Measurements from ENCODE around the gene TSEN54.

Gene TSEN54

DNA sequence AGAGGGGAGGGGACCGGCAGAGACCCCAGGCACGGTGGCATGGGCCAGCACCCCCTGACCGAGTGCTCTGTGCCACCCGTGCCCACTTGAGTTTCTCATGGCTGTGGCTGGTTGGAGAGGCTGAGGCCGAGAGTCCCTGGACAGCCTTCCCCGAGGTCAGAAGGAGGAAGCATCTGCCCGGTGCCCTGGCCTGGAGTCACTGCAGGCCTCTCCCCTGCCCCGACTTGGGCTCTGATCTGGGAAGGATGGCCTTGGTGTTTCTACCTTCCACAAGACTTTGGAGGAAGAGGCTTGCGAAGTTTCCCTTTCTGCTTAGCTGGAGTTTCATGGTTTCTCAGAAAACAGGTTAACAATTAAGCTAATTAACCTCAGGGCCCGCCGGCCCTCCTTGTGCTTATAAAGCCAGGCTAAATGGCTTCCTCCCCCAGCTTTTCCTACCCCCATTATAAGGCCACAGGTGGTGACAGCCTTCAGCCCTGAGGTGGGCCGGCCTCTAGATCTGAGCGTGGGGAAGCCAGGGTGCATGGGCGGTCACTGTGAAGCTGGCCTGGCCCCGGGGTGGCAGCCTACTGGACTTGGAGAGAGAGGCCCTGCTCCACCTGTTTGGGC lies 26.5 kb downstream of the TSEN54 start:
- no peak for DNase-seq (ENCODE audit: low read depth, low spot score)

DNA sequence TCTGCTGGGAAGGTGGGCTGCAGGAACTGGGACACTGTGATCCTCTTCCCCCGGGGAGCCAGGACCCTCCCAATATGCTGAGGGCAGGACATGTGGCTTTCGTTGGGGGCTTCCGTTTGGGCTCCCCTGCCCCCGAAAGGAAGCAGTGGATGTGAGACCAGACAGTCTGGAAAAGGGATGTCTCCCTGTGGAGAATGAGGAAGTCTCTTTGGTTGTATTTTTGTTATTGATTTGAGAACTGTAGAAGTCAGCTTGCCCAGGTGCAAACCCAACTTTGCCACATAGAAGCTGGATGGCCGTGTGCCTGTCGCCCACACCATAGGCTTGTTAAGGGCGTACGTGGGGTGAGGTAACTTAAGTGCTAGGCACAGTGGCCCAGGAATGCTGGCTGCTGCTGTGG lies 27.9 kb downstream of the TSEN54 start:
- DNase-seq (ENCODE audit: low read depth, low spot score): no peak

DNA sequence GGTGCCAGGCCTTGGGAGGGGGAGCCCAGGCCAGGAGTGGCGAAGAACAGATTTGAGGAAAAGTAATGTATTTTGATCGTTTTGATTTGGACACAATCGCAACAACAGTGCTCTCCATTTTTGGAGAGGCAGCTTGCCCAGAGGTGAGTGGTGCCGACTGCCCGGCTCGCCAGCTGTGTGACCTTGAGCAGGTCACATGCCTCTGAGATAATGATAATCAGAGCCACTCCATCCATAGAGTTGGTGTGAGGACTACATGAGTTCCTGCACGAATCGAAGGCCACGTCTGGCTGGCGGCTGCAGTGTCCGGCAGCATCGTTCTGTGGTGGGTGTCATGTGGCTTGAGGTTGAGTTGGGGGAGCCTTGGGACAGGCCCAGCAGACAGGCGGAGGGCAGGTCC lies 29.9 kb downstream of the TSEN54 start:
- DNase-seq (ENCODE audit: low read depth, low spot score): no peak

DNA sequence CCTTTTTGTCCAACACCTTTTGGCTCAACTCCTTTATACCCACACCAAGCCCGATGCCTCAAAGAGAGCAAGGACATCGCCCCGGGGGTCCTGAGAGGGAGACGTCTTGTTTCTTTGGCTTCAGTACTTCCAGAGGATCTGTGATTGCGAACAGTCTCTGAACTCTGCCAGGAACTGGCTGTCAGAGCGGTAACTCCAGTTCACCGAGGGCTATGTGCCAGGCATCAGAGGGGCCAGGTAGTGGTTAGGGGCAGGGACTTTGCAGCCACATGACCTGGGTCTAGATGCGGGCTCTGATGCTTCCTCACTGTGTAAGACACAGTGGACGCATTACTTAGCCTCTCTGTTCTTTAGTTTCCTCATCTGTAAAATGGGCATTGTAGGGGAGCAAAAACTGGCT lies 30.8 kb downstream of the TSEN54 start:
- no peak for DNase-seq (ENCODE audit: low read depth, low spot score)

DNA sequence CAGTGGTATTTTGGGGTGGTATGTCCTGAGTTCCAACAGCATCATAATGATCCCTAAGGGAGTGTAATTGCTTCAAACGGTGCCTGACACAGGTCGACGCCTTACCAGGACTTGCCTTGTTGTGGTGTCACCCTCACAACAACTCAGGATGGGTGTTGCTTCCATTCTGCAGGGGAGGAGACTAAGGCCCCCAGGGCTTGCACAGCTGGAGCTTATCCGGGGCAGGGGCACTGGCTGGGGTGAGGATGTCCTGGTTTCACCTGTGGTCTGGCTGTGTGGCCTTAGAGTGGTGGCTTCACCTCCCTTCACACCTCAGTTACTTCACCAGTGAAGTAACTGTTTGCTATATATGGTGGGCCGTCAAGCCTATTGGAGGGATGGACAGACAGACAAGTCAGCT lies 32.5 kb downstream of the TSEN54 start:
- DNase-seq (ENCODE audit: low read depth, low spot score): no peak

DNA sequence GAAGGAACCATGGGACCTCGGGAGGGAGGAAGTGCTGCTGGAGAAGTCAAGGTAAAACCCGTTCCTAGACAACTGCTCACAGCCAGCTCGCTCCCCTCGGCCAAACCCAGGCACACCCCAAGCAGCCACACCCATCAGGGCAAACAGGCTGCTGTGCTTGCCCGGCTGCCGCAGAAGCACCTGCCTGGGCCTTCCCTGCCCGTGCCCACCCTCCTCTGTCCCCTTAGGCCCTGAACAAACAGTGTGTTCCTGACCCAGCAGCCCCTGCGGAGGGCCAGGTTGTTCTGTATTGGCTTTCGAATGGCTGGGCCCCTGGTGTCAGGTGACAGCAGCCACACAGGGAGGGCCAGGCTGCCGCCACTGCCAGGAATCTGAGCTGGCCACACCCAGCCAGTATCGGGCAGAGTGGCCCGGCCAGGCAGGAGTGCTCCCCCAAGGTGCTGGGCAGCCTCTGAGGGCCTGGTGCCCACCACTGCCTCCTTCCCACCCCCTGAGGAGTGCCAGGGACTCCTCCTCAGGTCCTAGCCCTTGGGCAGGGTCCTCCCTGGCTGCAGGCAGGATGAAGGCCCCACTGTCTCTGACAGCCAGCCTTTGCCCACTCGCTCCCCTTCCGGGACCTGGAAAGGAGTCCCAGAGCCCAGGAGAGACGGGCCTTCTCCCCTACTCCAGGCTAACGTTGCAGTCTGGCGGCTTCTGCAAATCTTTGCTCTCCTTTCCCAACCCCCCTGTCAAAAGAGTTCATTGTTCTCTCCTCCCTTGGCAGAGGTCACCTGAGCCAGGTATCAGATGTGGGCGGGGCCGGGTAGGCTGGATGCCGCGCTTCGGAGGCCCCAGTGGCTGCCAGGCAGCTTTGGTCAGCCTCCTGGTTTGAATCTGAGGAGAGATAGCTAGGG lies 33.2 kb downstream of the TSEN54 start:
- no peak for DNase-seq (ENCODE audit: low read depth, low spot score)

DNA sequence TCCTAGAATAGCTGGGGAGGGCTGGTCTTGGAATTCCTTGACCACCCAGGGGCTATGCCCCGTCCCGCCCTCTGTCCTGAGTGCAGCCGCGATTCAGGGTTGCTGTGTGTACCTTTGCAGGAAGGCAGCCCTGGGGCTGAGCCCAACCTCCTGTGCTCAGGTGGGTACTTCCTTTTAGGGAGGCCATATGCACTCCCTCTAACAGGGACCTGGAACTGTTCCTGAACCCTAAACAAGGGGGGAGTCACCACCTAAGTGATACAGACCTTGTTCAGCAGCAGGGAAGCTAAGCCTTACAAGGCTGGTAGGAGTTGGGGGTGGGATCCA lies 33.8 kb downstream of the TSEN54 start:
- DNase-seq (ENCODE audit: low read depth, low spot score): no peak

DNA sequence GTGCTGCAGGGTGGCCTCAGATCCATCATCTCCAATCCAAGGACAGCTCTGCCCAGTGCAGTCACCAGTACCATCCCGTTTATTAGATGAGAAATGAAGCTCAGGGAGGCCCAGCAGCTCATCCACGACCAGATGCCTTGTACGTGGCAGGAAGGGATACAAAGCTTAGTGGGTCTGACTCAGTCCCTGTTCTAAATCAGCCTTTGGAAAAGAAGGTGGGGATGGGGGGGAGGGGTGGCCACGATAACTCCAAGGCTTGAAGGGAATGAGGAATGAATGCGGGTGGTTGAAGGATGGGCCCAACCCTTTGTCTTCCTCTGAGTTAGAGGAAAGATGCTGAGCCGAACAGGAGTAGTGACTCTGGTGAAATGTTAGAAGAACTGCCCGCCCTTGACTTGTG lies 34.9 kb downstream of the TSEN54 start:
- DNase-seq (ENCODE audit: low read depth, low spot score): no peak

DNA sequence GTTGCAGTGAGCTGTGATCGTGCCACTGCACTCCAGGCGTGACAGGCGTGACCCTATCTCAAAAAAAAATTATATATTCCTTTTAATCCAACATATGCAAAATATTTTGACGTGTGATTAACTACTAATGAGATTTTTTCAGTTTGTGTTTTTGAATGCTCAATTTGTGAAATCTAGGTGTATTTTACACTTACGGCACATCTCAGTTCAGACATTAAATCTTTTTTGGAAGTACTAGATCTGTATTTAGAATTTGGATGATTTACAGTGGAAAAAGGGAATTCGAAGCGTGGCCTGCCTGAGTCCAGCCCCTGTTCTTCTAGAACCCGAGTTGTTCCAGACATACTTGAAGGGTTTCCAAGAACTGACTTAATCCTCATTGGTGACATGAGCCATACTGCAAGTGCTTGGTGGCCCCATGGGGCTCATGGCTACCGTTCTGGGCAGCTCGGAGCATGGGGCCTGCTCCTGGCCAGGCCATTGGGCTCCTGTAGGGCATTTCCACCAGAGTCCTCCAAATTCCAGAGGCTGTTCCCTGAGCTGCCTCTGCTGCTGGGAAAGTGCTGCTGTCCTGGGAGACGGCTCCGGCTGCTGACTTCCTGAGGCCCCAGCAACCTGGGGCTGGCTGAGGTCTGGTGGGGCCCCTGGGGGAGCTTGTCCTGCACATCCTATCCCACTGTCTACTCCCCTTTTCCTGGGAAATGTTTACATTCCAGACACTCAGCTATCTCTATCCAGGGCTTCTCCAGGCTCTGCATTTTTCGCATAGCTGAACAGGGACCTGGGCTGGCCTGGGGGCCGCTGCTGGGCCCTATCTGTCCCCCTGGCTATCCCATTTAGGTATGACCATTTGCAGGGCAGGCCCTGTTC lies 36.3 kb downstream of the TSEN54 start:
- no peak for DNase-seq (ENCODE audit: low read depth, low spot score)

DNA sequence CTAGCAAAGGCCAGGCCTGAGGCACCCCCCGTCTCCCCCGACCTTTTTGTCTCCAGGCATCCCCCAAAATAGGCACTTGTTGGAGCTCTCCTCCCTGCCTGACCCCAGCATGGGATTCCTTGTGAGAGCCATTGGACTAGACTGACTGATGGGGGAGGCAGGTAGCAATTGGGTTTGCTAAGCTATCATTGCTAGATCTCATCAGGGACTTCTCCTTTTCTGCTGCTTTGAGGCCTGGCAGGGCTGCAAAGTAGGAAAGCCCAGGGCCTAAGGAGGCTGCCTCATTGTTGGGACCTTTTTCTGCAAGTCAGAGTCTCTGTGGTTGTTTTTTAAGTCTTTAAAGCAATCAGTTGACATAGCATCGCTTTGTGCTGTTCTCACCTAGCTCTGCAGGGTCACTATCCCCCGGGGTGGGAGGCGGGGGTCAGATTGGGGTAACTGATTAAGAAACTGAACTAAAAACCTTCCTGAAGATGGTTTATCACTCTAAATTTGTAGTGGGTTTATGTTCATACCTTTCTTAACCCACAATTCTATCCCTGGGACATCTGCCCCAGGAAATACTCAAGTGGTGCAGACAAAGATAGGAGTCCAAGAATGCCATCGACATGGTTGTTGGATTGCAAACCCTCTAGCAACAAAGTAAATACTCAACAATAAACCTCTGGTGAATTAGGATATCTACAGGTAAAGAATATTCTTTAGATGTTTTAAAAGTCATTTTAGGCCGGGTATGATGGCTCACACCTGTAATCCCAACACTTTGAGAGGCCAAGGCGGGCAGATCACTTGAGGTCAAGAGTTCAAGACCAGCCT lies 37.2 kb downstream of the TSEN54 start:
- no peak for DNase-seq (ENCODE audit: low read depth, low spot score)

DNA sequence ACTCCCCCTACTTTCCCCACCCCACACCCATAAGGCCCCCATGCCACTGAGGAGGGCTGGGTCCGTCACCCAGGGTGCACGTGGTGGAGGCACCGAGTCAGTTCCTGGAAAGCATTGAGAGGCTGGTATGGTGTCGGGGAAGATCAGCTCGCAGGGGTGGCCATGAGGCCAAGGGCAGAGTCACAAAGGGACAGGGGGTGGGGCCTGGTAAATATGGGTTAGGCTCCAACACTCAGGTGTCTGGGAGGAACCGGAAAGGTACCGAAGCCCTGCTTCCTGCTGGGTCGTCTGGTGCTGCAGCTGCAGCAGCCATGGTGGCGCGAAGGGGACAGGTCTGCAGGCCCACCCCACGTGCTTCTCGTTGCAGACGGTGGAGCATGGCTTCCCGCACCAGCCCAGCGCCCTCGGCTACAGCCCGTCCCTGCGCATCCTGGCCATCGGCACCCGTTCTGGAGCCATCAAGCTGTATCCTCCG lies 39.4 kb downstream of the TSEN54 start:
- no peak for DNase-seq (ENCODE audit: low read depth, low spot score)

DNA sequence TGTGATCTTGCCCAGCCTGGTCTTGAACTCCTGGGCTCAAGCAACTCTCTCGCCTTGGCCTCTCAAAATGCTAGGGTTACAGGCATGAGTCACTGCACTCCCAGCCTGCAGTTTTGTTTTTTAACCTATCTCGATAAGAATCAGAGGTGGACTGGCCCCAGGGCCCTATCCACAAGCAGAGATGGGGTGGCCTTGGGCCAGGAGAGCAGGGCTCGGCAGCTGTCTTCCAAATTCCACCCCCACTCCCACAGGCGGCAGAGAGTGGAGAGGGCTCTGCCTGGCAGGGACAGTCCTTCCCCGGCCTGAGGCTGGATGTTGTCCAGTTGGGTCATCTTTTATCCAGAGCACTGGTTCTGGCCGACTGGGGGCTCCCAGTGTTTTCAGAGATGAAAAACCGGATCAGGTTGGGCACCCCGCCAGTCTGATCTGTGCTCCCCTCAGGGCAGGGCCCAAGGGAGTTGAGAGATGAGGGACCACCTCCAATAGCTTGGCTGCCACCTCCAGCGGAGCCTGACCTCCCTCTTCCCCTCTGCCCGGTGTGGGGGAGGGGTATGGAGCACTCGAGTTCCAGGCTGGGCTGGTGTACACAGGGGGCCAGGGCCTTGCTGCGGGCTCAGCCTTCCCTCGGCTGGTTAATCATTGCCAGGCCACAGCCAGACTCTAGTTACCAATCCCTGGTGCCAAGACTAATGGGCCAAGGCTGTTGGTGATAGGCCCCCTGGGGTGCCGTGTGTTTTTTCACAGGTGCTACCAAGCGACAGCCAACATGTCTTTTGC lies 40.9 kb downstream of the TSEN54 start:
- DNase-seq (ENCODE audit: low read depth, low spot score): no peak

DNA sequence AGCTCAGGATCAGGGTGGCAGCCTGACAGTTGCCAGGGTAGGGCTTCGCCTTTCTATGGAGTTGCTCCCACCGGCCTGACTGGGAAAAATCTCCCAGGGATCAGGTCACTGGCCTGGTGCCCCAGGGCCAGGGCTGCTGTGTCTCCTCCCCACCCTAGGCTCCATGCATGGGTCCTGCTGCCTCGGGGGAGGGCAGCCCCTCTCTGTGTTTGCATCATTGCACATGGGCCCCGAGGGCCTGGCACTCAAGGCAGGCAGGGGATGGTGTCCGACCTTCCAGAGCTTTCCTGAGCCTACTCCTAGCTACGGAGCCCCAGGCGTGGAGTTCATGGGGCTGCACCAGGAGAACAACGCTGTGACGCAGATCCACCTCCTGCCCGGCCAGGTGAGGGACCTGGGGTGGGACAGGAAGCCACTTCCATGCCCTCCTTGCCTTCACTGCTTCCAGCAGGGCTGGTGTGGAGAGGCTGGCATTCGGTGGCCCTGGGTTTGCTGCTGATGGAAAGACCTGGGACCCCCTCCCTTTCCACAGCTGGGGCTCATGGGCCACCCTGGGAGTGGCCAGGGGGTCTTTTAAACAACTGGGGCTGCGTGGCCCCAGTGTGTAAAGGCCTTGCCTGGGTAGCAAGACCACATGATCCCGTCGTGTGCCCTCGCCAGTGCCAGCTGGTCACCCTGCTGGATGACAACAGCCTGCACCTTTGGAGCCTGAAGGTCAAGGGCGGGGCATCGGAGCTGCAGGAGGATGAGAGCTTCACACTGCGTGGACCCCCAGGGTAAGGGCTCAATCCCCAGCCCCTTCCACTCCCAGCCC lies 41.7 kb downstream of the TSEN54 start:
- no peak for DNase-seq (ENCODE audit: low read depth, low spot score)

DNA sequence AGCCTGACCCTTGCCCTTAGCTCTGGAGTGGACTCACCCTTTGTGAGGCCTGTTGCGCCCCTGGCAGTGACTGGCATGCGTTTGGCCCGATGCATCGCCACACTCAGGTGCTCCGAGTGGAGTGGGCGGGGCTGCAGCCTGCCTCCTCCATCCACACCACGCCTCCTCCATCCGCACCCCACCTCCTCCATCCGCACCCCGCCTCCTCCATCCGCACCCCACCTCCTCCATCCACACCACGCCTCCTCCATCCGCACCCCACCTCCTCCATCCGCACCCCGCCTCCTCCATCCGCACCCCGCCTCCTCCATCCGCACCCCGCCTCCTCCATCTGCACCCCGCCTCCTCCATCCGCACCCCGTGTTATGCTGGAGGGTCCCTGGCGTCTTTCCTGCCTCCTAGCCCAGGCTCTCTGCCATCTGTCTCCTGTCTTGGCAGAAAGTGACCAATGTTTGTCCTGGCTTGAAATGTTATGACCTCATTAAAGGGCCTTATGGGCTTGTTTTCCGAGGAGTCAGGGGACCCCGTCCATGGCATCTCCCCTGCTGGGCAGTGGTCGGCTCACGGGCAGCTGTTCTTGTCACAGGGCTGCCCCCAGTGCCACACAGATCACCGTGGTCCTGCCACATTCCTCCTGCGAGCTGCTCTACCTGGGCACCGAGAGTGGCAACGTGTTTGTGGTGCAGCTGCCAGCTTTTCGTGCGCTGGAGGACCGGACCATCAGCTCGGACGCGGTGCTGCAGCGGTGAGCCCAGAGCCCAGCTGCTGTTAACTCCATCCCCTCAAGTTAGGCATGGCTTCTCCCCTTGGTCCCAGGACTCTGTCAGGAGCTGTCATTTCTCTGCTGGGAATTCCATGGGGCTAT lies 42.6 kb downstream of the TSEN54 start:
- no peak for DNase-seq (ENCODE audit: low read depth, low spot score)

DNA sequence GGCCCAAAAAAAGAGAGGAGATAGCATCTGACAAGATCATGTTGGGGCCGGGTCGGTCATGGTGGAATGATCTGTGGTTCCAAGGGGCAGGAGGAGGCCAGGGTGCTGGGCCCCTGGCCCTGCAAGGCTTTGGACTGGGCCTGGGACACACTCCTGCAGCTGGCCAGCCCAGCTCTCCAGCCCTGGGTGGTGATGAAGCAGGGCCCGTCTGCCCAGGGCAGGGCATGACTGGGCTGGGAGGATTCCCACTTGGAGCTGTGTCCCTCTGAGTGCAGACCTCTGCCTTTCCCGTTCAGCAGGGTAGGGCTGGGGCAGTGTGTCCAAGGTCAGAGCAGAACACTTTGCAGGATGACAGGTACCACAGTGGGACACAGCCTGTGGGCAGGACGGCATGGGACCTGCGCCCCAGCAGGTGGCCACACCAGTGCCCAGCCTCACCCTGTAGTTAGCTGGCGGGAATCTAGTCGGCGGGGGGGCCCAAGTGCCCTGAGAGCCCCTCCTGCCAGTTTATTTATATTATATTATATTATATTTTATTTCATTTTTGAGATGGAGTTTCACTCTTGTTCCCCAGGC lies 43.7 kb downstream of the TSEN54 start:
- DNase-seq (ENCODE audit: low read depth, low spot score): no peak

DNA sequence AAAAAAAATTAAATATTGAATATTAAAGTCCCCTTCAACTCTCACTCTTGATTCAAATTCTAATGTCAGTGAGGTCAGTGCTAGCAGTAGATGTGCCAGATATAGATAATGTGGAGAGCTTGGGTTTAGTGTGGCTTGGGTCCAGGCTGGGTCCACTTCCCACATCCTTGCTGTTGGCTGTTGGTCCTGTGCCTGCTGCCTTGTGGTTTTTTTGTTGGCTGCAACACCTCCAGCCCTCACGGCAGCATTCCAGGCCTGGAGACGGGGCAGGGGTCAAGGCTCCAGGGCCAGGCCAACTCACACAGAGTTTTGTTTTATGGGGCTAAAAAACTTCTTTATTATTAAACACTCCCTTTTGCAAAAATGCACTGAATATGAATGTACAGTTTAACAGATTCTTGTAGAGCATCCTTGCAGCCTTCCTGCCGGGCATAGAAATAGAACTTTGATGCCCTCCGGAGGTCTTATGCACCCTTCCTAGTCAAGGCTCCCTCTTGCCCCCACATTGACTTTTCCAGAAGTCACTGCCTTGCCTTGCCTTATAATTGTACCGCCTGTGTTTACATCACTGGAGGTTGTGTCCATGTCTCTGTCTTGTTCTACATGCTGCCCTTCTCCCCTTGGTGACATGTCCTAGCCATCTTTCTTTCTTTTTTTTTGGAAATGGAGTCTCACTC lies 45.7 kb downstream of the TSEN54 start:
- no peak for DNase-seq (ENCODE audit: low read depth, low spot score)

DNA sequence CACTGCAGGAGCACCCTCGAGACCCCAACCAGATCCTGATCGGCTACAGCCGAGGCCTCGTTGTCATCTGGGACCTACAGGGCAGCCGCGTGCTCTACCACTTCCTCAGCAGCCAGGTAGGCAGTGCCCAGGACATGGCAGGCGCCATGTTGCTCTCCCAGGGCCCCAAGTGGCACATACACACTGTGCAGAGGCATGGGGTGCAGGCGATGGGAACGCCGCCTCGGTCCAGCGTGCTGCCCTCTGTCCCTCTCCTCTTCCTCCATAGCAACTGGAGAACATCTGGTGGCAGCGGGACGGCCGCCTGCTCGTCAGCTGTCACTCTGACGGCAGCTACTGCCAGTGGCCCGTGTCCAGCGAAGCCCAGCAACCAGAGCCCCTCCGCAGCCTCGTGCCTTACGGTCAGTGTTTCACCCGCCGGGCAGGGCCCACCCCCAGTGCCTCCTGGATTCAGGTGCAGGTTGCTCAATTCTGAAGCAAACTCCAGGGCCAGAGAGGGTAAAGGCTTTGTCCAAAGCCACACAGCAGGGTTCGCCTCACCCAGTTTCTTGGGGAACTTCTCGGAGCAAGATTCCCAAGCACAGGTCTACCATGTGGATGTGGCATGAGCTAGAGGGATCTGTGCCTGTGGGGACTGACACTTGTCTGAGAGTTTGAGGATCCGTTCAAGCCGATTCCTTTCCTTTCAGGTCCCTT lies 46.9 kb downstream of the TSEN54 start:
- DNase-seq (ENCODE audit: low read depth, low spot score): no peak
